Coronary artery (tissue), 2 donors: ENCODE data around the gene IL2RG.
A peak's percentile ranks its signal among the peaks of the same experiment; 100 is the strongest.

Experiments used
- DNase-seq: peaks from one replicate; pipeline ENCODE4 v3.0.0-alpha.2; 2017; ENCODE audit warnings: low spot score
- H3K27ac ChIP-seq, 2 donors: fragments of 200-600 bp; sonication (generic); one replicate each; pipeline ENCODE4 v1.5.1; 2016 to 2019
- H3K4me3 ChIP-seq: fragments of 200-600 bp; sonication (generic); 2 replicates; pipeline ENCODE4 v1.5.1; 2016; ENCODE audit warnings: mild to moderate bottlenecking, moderate library complexity
- TF ChIP-seq, protein P1 (sequence below): fragments of 200-600 bp; sonication (generic); IDR thresholded peaks from one replicate; pipeline ENCODE4 v1.5.1; 2019; ENCODE audit warnings: antibody characterized with exemption

Gene IL2RG

DNA sequence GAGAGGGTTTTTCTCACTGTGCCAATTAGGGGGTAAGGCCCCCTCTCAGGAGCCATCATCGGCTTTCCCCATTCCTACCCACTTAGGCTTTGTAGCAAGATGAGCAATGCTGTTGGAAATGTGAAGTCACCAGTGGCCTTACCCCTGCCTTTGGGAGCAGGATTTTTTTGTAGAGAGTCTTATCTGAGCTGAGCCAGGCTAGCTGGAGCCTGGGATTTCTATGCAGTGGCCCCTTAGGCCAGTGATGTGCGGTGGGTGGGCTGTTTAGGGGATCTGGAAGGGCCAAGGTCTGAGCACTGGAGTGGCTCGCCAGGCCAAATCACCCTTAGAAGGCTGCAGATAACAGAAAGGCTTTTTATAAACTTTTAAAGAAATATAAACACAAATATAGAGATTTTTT lies 9.1 kb downstream of the IL2RG start:
- H3K4me3 ChIP-seq = no peak overlapping the region
- DNase-seq = no peak
- H3K27ac ChIP-seq = no peak overlapping the region
- TF ChIP-seq, protein P1, sequence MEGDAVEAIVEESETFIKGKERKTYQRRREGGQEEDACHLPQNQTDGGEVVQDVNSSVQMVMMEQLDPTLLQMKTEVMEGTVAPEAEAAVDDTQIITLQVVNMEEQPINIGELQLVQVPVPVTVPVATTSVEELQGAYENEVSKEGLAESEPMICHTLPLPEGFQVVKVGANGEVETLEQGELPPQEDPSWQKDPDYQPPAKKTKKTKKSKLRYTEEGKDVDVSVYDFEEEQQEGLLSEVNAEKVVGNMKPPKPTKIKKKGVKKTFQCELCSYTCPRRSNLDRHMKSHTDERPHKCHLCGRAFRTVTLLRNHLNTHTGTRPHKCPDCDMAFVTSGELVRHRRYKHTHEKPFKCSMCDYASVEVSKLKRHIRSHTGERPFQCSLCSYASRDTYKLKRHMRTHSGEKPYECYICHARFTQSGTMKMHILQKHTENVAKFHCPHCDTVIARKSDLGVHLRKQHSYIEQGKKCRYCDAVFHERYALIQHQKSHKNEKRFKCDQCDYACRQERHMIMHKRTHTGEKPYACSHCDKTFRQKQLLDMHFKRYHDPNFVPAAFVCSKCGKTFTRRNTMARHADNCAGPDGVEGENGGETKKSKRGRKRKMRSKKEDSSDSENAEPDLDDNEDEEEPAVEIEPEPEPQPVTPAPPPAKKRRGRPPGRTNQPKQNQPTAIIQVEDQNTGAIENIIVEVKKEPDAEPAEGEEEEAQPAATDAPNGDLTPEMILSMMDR = no peak

DNA sequence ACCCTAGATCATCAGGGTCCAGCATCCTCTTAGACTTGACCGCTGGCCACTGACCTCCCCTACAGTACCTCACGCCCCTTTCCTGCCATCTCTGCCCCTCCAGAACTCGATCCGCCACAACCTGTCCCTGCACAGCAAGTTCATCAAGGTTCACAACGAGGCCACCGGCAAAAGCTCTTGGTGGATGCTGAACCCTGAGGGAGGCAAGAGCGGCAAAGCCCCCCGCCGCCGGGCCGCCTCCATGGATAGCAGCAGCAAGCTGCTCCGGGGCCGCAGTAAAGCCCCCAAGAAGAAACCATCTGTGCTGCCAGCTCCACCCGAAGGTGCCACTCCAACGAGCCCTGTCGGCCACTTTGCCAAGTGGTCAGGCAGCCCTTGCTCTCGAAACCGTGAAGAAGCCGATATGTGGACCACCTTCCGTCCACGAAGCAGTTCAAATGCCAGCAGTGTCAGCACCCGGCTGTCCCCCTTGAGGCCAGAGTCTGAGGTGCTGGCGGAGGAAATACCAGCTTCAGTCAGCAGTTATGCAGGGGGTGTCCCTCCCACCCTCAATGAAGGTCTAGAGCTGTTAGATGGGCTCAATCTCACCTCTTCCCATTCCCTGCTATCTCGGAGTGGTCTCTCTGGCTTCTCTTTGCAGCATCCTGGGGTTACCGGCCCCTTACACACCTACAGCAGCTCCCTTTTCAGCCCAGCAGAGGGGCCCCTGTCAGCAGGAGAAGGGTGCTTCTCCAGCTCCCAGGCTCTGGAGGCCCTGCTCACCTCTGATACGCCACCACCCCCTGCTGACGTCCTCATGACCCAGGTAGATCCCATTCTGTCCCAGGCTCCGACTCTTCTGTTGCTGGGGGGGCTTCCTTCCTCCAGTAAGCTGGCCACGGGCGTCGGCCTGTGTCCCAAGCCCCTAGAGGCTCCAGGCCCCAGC lies 10.5 kb downstream of the IL2RG start:
- no peak for DNase-seq
- TF ChIP-seq, protein P1 = no peak
- Histone ChIP-seq H3K27ac (no peak overlapping the region), H3K4me3 (no peak overlapping the region)

DNA sequence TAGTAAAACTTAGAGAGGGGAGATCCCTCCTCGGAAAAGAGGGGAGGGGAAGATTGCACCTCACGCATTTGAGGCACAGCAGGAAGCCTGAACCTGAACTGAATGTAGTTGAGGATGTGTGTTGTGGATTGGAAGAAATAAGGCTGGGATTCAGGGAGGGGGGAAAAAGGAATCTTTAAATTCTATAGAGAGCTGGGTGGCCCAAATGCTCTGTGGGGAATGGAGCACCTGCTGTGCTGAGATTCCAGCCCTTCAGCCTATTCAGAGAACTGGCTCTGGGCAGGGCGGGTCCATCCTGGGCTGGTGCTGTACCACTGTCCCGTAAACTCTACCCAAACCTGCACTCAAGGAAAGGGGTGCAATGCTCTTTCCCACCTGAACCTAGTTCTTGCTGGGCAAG lies 11.6 kb downstream of the IL2RG start:
- TF ChIP-seq, protein P1 = no peak
- no peak for DNase-seq
- no peak overlapping the region for H3K27ac ChIP-seq
- no peak overlapping the region for H3K4me3 ChIP-seq

DNA sequence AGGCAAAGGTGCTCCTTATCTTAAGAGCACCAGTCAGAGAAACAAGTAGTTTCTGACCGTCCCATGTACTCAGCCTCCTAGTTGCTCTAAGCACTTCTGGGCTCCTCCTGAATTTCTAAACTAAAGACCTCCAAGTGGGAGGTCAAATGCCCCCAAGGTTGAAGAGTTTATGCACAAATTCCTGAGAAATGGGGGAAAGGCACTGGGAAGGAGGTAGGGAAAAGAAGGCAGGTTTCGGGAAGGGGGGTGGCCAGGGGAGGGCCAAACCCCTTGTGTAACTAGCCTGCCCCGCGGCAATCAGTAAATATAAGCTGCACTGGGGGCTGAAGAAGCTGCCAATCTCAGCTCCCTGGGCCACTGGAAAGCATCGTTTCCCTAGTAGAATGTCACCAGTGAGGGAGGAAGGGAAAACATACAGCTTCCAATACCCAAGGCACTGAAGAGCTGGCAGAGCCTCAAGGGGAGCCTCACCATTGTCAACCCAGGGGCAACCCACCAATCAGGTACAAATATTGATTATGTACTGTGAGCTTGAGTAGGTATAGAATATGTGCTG lies 12.3 kb downstream of the IL2RG start:
- Histone ChIP-seq H3K27ac (no peak overlapping the region), H3K4me3 (no peak overlapping the region)
- DNase-seq = no peak
- TF ChIP-seq, protein P1 = no peak

DNA sequence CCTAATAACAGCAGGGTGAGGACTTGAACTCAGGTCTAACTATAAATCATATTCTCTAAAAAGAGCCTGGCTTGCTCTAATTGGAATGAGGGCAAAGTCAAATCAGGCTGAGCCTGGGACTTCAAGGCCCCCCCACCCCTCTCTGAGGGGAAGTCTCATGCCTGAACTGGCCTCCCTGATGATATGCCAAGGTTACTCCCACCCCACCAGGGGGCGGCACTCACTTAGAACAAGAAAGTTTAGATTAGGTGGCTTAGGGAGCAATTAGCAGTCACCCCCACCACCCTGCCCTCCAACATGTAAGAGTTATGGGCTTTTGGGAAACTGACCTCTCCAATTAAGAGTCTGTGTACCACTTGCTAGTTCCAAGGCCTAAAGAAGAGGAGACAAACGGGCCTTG lies 13.1 kb downstream of the IL2RG start:
- no peak for DNase-seq
- TF ChIP-seq, protein P1 = peak; percentile 22
- Histone ChIP-seq H3K4me3 (no peak overlapping the region), H3K27ac (no peak overlapping the region)

DNA sequence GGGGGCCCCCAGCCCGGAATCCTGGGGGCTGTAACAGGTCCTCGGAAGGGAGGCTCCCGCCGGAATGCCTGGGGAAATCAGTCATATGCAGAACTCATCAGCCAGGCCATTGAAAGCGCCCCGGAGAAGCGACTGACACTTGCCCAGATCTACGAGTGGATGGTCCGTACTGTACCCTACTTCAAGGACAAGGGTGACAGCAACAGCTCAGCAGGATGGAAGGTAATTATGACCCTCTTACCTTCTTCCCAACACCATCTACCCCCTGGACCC lies 14.7 kb downstream of the IL2RG start:
- Histone ChIP-seq H3K27ac (no peak overlapping the region), H3K4me3 (peak overlapping the region; percentile 80)
- no peak for DNase-seq
- TF ChIP-seq, protein P1 = no peak
